Breast epithelium (tissue), 3 donors: ENCODE data around the gene PPIG.
"Not testable (repeated sequence)": the region's sequence is repeated elsewhere in the genome, so short reads cannot be mapped to it uniquely, and the experiment has no call there.

ENCODE experiments used
- CTCF ChIP-seq, 3 donors: fragments of 450-650 bp; IDR thresholded peaks; one replicate each; pipeline ENCODE4 v1.5.1; 2016 to 2017; ENCODE audit warnings: antibody characterized with exemption in 3 of 3, mild to moderate bottlenecking in 3 of 3, moderate library complexity in 3 of 3
- POLR2A ChIP-seq: fragments of 450-650 bp; IDR thresholded peaks from one replicate; pipeline ENCODE4 v1.6.1; 2016; ENCODE audit warnings: antibody characterized with exemption, mild to moderate bottlenecking, moderate library complexity
- POLR2AphosphoS5 ChIP-seq, 3 donors: sonication (generic); formaldehyde crosslinking; IDR thresholded peaks; one replicate each; pipeline ENCODE4 v1.6.1; 2017; ENCODE audit warnings: antibody characterized with exemption in 3 of 3

GRCh38 chr2:169686825-169687224 is 102.7 kb downstream of the PPIG start:
- not testable (repeated sequence) for TF ChIP-seq CTCF (IDR thresholded peaks at IDR 0.05); POLR2AphosphoS5 (IDR thresholded peaks at IDR 0.05); POLR2A
